PFSK-1 (cell line): ENCODE results near the gene ZNF474.

ENCODE experiments used
- FOXP2 ChIP-seq: optimal IDR thresholded peaks from 2 replicates; pipeline ENCODE3; 2011; ENCODE audit warnings: borderline replicate concordance, control low read depth, inconsistent platforms; ENCODE audit not compliant: insufficient read depth; ENCODE audit errors: extremely low read length, extremely low read depth
- POLR2AphosphoS5 ChIP-seq: IDR thresholded peaks from 2 replicates; pipeline ENCODE4 v1.6.1; 2012; ENCODE audit warnings: low read depth, mild to moderate bottlenecking, control low read depth, low read length, moderate library complexity
- REST ChIP-seq, 2 experiments: IDR thresholded peaks; 2 replicates each; pipeline versions ENCODE4 v1.6.1 to v1.8.0; 2011 to 2012; ENCODE audit warnings: low read depth in 2 of 2, low read length in 2 of 2, control low read depth in 1 of 2, inconsistent platforms in 1 of 2, mild to moderate bottlenecking in 1 of 2, moderate library complexity in 1 of 2; ENCODE audit not compliant: insufficient read depth in 1 of 2
- SIN3A ChIP-seq: IDR thresholded peaks from 2 replicates; pipeline ENCODE4 v1.6.1; 2012; ENCODE audit warnings: mild to moderate bottlenecking, low read length, moderate library complexity, borderline replicate concordance; ENCODE audit not compliant: insufficient read depth
- TAF1 ChIP-seq: IDR thresholded peaks from 2 replicates; pipeline ENCODE4 v1.6.1; 2012; ENCODE audit warnings: low read length, control low read depth, borderline replicate concordance; ENCODE audit not compliant: insufficient read depth

The ZNF474 gene

GRCh38 chr5:122170620-122171019 lies 41.3 kb downstream of the ZNF474 start:
- TF ChIP-seq TAF1 (no peak), POLR2AphosphoS5 (no peak), REST (IDR thresholded peaks at IDR 0.05; ENCODE audit: insufficient read depth in 1 of 2, low read depth in 2 of 2, low read length in 2 of 2) (no peak), SIN3A (no peak), FOXP2 (no peak)

GRCh38 chr5:122172207-122172606 lies 42.9 kb downstream of the ZNF474 start:
- TF ChIP-seq REST (IDR thresholded peaks at IDR 0.05; ENCODE audit: insufficient read depth in 1 of 2, low read depth in 2 of 2, low read length in 2 of 2) (no peak), SIN3A (no peak), FOXP2 (no peak), POLR2AphosphoS5 (no peak), TAF1 (no peak)

GRCh38 chr5:122173474-122174415 lies 44.4 kb downstream of the ZNF474 start:
- TF ChIP-seq TAF1 (no peak), REST (IDR thresholded peaks at IDR 0.05; ENCODE audit: insufficient read depth in 1 of 2, low read depth in 2 of 2, low read length in 2 of 2) (no peak), FOXP2 (no peak), SIN3A (no peak), POLR2AphosphoS5 (no peak)

GRCh38 chr5:122175091-122175490 lies 45.7 kb downstream of the ZNF474 start:
- TF ChIP-seq FOXP2, result no peak
- TF ChIP-seq POLR2AphosphoS5, result no peak
- TF ChIP-seq REST (IDR thresholded peaks at IDR 0.05; ENCODE audit: insufficient read depth in 1 of 2, low read depth in 2 of 2, low read length in 2 of 2), result no peak
- TF ChIP-seq TAF1, result no peak
- no peak for TF ChIP-seq SIN3A
